ENCODE data around the gene CD300C. TPM values are rescaled to one million over a fixed set of nuclear protein-coding genes. Genes with fewer than 3 reads are reported as not detected.

CD300C gene
- total RNA-seq, 1 donor from 2014 or later, result not detected

DNA sequence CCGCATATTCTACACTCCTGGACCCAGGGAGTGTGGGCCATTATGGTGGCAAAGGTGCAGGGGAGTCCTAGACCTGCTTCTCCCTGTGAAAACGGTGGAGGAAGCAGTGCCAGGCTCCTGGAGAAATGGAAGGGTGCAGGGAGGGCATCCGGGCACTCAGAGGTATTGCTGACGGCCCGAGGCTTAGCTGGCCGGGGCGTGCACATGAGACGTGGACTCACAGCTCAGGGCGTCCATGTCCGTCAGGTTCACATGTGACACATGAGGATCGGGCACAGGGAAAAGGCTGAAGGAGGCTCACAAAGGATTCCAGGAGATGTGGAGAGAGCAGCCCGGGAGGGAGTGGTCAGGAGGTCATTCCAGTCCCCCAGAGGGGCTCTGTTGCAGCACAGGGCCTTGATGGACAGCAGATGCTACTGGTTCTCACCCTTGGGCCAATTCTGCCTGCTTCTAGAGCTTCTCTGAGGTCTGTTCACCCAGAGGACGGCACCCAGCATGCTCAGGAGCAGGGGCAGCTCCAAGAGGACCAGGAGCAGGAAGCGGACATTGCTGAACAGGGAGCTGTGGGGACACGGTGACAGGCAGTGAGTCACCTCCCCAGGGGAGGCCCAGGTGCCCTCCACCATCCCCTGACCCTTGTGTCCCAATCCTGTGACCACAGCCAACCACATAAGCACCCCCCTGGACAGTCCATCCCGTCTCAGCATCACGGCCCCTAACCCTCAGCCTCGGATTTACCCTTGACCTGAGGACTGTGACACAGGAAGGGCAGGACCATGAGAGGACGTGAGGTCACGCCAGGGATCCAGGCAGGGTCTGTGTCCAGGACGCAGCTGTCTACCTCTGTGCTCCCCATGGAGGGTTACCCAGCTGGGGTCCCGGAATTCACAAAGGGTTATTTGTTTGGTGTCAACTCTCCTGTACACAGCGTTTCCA, 4.5 kb downstream of the CD300C start:
- H3K27ac Mint-ChIP-seq, result no peak overlapping the region
- peaks cover 3% of the 10 kb centered on the region for H3K4me1 Mint-ChIP-seq (ENCODE audit: low read depth)
- no peaks in the 10 kb centered on the region for H3K9me3 Mint-ChIP-seq
- no peak overlapping the region for H3K4me3 Mint-ChIP-seq (ENCODE audit: low read depth)
- intact Hi-C loops (cut with micrococcal nuclease), result no loop called here
- H3K36me3 Mint-ChIP-seq (ENCODE audit: low read depth), result no peaks in the 10 kb centered on the region
- peaks cover 13% of the 10 kb centered on the region for H3K27me3 Mint-ChIP-seq (ENCODE audit: low read depth)
- DNase-seq (ENCODE audit: low spot score), result no peak

DNA sequence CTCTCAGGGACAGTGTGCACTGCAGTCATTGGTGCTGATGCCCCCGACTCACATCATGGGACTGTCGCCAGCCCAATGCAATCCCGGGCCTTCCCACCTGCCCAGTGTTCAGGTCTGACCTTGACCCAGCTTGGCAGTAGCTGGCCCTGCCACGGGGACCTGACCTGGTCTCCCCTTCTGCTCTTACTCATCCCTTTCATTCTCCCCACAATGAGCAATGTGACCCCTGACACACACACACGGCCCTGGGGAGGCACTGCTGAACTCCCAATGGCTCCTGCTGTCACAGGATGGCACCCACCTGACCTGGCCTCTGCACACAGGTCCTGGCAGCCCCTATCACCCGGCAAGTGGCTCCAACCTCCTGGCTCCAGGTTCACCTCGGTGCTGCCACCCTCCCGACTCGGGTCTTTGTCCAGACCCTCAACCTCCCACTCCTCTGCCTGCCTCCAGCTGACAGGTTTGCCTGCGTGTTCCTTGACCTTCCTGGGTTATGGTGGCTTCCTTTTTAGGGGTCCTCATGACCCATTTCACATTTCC, 6.6 kb downstream of the CD300C start:
- Mint-ChIP-seq H3K9me3 (no peaks in the 10 kb centered on the region), H3K27me3 (ENCODE audit: low read depth) (peaks cover 20% of the 10 kb centered on the region), H3K36me3 (ENCODE audit: low read depth) (no peaks in the 10 kb centered on the region), H3K4me1 (ENCODE audit: low read depth) (no peaks in the 10 kb centered on the region), H3K4me3 (ENCODE audit: low read depth) (no peak overlapping the region), H3K27ac (no peak overlapping the region)
- intact Hi-C loops (cut with micrococcal nuclease), result loop anchor here (10.0 kb wide), 1 partner anchor 235 kb away; no protein-coding TSS in a partner anchor
- no peak for DNase-seq (ENCODE audit: low spot score)

DNA sequence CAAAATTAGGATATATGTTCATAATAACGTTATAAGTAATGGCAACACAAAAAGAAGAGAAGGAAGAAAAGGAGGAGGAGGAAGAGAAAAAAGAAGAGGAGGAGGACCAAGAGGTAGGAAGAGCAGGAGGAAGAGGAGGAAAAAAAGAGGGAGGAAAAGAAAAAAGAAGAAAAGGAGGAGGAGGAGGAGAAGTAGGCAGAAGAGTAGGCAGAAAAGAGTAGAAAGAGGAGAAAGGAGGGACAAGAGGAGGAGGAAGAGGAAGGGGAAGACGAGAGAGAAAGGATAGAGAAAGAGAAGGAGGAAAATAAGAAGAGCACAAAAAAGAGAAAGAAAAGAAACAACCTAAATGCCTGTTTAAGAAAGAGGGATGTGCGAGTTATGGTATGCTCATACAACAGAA, 9.0 kb downstream of the CD300C start:
- intact Hi-C loops (cut with micrococcal nuclease), result loop anchor here (10.0 kb wide), 1 partner anchor 232 kb away; no protein-coding TSS in a partner anchor
- no peak for DNase-seq (ENCODE audit: low spot score)
- H3K27ac Mint-ChIP-seq, result no peak overlapping the region
- peaks cover 4% of the 10 kb centered on the region for H3K4me1 Mint-ChIP-seq (ENCODE audit: low read depth)
- H3K36me3 Mint-ChIP-seq (ENCODE audit: low read depth), result no peaks in the 10 kb centered on the region
- no peaks in the 10 kb centered on the region for H3K9me3 Mint-ChIP-seq
- H3K4me3 Mint-ChIP-seq (ENCODE audit: low read depth), result no peak overlapping the region
- H3K27me3 Mint-ChIP-seq (ENCODE audit: low read depth), result peaks cover 30% of the 10 kb centered on the region

DNA sequence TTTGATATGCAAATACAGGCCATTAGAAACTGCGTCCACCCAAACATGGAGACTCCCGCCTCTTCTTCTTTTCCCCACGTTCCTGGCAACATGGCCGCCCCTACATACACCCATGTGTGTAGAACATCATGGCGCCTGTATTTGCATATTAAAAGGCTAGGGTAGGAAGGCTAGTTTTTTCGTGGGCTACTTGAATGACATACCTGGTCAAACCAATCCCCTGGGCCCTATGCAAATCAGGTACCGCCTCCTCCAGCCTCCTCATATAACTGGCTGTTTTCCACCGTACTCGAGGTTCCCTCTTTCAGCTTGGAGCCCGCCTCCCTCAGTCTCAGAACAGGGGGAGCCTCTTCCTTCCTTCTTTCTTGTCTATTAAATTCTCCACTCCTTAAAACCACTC, 13.8 kb downstream of the CD300C start:
- no peak overlapping the region for H3K27ac Mint-ChIP-seq

DNA sequence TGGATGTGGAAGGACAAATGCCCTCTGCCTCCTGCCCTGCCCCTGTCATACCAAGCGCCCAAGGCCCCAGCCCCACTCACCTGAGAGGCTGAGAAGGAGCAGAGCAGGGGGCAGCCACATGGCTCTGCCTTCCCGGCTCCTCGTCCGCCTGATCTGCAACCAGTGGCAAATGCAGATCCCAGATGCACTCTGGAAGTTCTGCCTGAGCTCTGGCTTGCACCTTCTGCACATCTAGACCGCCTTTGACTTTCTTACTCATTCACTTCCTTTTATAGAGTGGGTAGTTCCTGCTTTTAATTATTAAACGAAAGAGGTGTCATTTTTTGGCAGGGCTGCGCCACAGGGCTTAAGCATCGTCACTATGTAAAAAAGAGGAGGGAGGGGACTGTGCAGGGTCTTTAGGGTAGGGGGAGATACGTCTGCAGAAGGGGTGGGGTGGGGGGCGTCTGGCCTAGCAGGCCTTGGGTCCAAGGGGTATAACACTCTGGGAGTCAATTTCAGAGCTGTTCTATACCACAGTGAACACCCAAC, 14.6 kb downstream of the CD300C start, which contains the start of gene CD300LB:
CD300LB (minus strand) TSS at position 245 of the 531 bp plus-strand sequence; CDS start at position 120, 125 bp downstream.
- H3K27ac Mint-ChIP-seq, result no peak within 1 kb of the TSS
- peaks cover 7% of the 10 kb centered on the region for H3K4me1 Mint-ChIP-seq (ENCODE audit: low read depth)
- intact Hi-C loops (cut with micrococcal nuclease), result loop anchor here (10.0 kb wide), 1 partner anchor 226 kb away; no protein-coding TSS in a partner anchor
- no peaks in the 10 kb centered on the region for H3K9me3 Mint-ChIP-seq
- no peaks in the 10 kb centered on the region for H3K36me3 Mint-ChIP-seq (ENCODE audit: low read depth)
- H3K27me3 Mint-ChIP-seq (ENCODE audit: low read depth), result peaks cover 23% of the 10 kb centered on the region
- no peak for DNase-seq (ENCODE audit: low spot score)
- H3K4me3 Mint-ChIP-seq (ENCODE audit: low read depth), result no peak within 1 kb of the TSS

More for the DNA sequence above, 13.8 kb downstream of the CD300C start:
- no peak for DNase-seq (ENCODE audit: low spot score)
- peaks cover 7% of the 10 kb centered on the region for H3K4me1 Mint-ChIP-seq (ENCODE audit: low read depth)
- no peaks in the 10 kb centered on the region for H3K36me3 Mint-ChIP-seq (ENCODE audit: low read depth)
- H3K9me3 Mint-ChIP-seq, result no peaks in the 10 kb centered on the region
- intact Hi-C loops (cut with micrococcal nuclease), result loop anchor here (2.0 to 10.0 kb wide), 2 partner anchors 163 to 227 kb away; no protein-coding TSS in a partner anchor
- H3K27me3 Mint-ChIP-seq (ENCODE audit: low read depth), result peaks cover 31% of the 10 kb centered on the region
- no peak overlapping the region for H3K4me3 Mint-ChIP-seq (ENCODE audit: low read depth)

DNA sequence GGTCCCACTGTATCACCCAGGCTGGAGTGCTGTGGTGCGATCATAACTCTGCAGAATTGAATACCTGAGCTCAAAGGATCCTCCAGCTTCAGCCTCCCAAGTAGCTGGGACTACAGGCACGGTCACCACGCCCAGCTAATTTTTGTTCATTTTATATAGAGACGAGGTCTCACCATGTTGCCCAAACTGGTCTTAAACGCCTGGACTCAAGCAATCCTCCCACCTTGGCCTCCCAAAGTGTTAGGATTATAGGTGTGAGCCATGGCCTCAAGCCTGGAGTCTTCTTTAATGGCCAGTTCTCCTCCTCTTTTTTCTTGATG, 15.1 kb downstream of the CD300C start:
- no peak overlapping the region for H3K27ac Mint-ChIP-seq
- DNase-seq (ENCODE audit: low spot score), result no peak
- intact Hi-C loops (cut with micrococcal nuclease), result loop anchor here (10.0 kb wide), 1 partner anchor 226 kb away; no protein-coding TSS in a partner anchor
- no peak overlapping the region for H3K4me3 Mint-ChIP-seq (ENCODE audit: low read depth)
- peaks cover 7% of the 10 kb centered on the region for H3K4me1 Mint-ChIP-seq (ENCODE audit: low read depth)
- H3K36me3 Mint-ChIP-seq (ENCODE audit: low read depth), result no peaks in the 10 kb centered on the region
- H3K27me3 Mint-ChIP-seq (ENCODE audit: low read depth), result peaks cover 20% of the 10 kb centered on the region
- H3K9me3 Mint-ChIP-seq, result no peaks in the 10 kb centered on the region

DNA sequence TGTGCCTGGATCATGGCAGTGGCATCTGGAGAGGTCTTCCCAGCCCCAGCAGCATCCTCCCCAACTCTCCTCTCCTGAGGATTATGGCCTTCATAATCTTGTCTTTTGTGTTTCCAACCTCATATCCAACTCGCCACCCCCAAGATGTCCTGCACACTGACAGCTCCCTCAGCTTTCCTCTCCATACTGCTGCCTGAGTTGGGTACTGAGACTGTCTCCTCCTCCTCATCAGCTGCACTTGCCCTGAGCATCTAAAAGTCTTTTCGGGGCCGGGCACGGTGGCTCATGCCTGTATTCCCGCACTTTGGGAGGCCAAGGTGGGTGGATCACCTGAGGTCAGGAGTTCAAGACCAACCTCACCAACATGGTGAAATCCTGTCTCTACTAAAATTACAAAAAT, 16.7 kb downstream of the CD300C start:
- no peak for DNase-seq (ENCODE audit: low spot score)
- peaks cover 16% of the 10 kb centered on the region for H3K27me3 Mint-ChIP-seq (ENCODE audit: low read depth)
- no peak overlapping the region for H3K27ac Mint-ChIP-seq
- H3K4me1 Mint-ChIP-seq (ENCODE audit: low read depth), result peaks cover 7% of the 10 kb centered on the region
- no peaks in the 10 kb centered on the region for H3K9me3 Mint-ChIP-seq
- no peaks in the 10 kb centered on the region for H3K36me3 Mint-ChIP-seq (ENCODE audit: low read depth)
- no peak overlapping the region for H3K4me3 Mint-ChIP-seq (ENCODE audit: low read depth)
- intact Hi-C loops (cut with micrococcal nuclease), result no loop called here

DNA sequence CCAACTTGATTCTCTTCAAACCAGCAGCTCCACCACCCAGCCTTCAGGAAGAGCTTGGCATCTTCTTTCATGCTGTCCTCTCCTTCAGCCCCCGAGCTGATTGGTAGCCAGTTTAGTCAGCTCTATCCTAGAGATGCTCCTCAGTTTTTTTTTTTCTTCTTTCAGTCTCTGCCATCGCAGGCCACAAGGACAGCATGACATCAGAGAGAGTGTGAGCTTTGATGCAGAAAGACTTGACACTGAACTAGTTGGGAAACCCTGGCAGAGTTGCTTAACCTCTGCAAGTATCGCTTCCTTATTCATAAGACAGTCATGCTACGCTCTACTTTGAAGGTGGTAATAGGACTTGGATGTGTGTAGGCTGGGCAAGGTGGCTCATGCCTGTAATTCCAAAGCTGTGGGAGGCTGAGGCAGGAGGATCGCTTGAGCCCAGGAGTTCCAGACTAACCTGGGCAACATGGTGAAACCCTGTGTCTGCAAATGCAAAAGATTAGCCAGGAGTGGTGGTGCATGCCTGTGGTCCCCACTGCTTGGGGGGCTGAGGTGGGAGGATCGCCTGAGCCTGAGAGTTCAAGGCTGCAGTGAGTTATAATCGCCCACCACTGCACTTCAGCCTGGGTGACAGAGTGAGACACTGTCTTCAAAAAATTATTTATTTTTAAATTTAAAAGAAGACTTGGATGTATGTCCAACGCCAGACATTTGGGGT, 17.3 kb downstream of the CD300C start:
- Mint-ChIP-seq H3K27ac (no peak overlapping the region), H3K4me1 (ENCODE audit: low read depth) (peaks cover 7% of the 10 kb centered on the region), H3K4me3 (ENCODE audit: low read depth) (no peak overlapping the region), H3K27me3 (ENCODE audit: low read depth) (peaks cover 14% of the 10 kb centered on the region), H3K36me3 (ENCODE audit: low read depth) (no peaks in the 10 kb centered on the region), H3K9me3 (no peaks in the 10 kb centered on the region)
- DNase-seq (ENCODE audit: low spot score), result no peak
- intact Hi-C loops (cut with micrococcal nuclease), result no loop called here

DNA sequence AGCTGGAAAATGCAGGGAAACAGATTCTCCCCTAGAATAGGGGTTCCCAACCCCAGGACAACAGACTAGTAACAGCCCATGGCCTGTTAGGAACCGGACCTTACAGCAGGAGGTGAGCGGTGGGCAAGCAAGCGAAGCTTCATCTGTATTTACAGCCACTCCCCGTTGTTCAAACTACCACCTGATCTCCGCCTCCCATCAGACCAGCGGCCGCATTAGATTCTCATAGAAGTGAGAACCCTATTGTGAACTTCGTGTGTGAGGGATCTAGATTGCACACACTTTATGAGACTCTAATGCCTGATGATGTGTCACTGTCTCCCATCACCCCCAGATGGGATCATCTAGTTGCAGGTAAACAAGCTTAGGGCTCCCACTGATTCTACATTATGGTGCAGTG, 18.2 kb downstream of the CD300C start:
- no peaks in the 10 kb centered on the region for H3K36me3 Mint-ChIP-seq (ENCODE audit: low read depth)
- H3K4me3 Mint-ChIP-seq (ENCODE audit: low read depth), result no peak overlapping the region
- H3K27ac Mint-ChIP-seq, result no peak overlapping the region
- DNase-seq (ENCODE audit: low spot score), result no peak
- H3K4me1 Mint-ChIP-seq (ENCODE audit: low read depth), result peaks cover 6% of the 10 kb centered on the region
- peaks cover 7% of the 10 kb centered on the region for H3K9me3 Mint-ChIP-seq
- intact Hi-C loops (cut with micrococcal nuclease), result no loop called here
- H3K27me3 Mint-ChIP-seq (ENCODE audit: low read depth), result peaks cover 10% of the 10 kb centered on the region

DNA sequence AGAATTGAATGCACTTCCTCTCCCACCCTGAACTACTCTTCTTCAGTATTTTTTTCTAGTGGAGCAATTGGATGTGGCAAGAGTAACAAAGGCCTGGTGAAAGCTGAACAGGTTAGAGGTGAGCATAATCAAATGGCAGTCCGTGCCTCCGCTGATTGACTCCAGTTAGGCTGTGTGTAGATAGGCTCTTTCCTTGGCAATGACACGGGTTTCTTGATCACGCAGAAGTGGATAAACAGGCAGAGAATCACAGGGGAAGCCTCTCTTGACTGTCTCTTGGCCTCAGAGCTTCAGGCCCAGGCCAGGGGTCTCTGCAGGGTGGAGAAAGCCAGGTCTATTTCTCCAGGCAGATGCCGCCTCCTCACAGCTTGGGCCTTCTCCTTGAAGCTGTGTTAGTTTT, 18.8 kb downstream of the CD300C start:
- Mint-ChIP-seq H3K4me3 (ENCODE audit: low read depth) (no peak overlapping the region), H3K27ac (no peak overlapping the region), H3K27me3 (ENCODE audit: low read depth) (peaks cover 7% of the 10 kb centered on the region), H3K9me3 (peaks cover 7% of the 10 kb centered on the region), H3K36me3 (ENCODE audit: low read depth) (no peaks in the 10 kb centered on the region), H3K4me1 (ENCODE audit: low read depth) (peaks cover 3% of the 10 kb centered on the region)
- DNase-seq (ENCODE audit: low spot score), result no peak
- intact Hi-C loops (cut with micrococcal nuclease), result no loop called here

DNA sequence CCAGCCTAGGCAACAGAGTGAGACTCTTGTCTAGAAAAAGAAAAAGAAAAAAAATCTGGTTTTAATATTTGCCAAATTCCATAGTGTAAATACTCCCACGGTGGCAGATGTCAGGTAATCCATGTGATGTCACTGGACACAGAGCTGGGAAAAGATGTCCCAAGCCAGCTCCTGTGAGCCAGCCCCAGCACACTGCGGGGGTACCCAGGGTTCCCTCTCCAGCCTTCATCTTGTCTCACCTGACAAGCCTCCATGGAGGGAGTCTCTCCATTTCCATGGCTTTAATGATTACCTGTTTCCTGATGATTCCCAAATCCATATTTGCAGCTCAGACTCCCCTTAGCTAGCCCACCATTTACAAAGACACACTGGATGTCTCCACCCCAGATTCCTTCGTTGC, 19.2 kb downstream of the CD300C start:
- Mint-ChIP-seq H3K4me3 (ENCODE audit: low read depth) (no peak overlapping the region), H3K27me3 (ENCODE audit: low read depth) (peaks cover 7% of the 10 kb centered on the region), H3K27ac (no peak overlapping the region), H3K9me3 (peaks cover 7% of the 10 kb centered on the region), H3K36me3 (ENCODE audit: low read depth) (no peaks in the 10 kb centered on the region), H3K4me1 (ENCODE audit: low read depth) (peaks cover 5% of the 10 kb centered on the region)
- intact Hi-C loops (cut with micrococcal nuclease), result no loop called here
- no peak for DNase-seq (ENCODE audit: low spot score)

DNA sequence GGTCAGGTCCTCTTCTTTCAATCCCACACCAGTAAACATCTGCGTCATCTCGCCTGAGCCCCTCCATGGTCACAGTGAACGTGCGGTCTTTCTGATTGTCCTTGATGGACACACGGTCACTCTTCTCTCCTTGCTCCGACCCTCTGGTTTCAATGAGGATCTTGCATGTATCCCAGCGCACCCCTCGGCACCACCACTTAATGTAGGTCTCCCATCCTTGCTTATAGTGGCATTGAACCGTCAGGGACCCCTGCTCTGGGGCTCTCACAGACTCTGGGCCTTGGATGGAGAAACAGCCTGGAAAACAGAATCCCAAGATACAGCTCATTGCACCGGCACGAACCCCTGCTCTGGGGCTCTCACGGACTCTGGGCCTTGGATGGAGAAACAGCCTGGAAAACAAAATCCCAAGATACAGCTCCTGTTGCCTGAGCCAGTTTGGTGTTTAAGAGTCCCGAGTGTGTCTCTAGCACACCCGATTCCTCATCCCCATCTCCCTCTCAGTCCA, 20.1 kb downstream of the CD300C start:
- peaks cover 2% of the 10 kb centered on the region for H3K36me3 Mint-ChIP-seq (ENCODE audit: low read depth)
- H3K4me1 Mint-ChIP-seq (ENCODE audit: low read depth), result peaks cover 12% of the 10 kb centered on the region
- H3K9me3 Mint-ChIP-seq, result peaks cover 7% of the 10 kb centered on the region
- H3K4me3 Mint-ChIP-seq (ENCODE audit: low read depth), result no peak overlapping the region
- peaks cover 7% of the 10 kb centered on the region for H3K27me3 Mint-ChIP-seq (ENCODE audit: low read depth)
- intact Hi-C loops (cut with micrococcal nuclease), result no loop called here
- no peak overlapping the region for H3K27ac Mint-ChIP-seq
- DNase-seq (ENCODE audit: low spot score), result no peak
